Right renal cortex interstitium (tissue), 3 donors: ENCODE data around the gene ANKS1B. TPM values are rescaled to one million over a fixed set of nuclear protein-coding genes. Genes with fewer than 3 reads are reported as not detected.
"Not testable (repeated sequence)": the region's sequence is repeated elsewhere in the genome, so short reads cannot be mapped to it uniquely, and the experiment has no call there.

Experiments used
- DNase-seq, 3 donors: peaks; one replicate each; pipeline ENCODE4 v3.0.0-alpha.2; 2013; ENCODE audit warnings: low read depth in 3 of 3, low spot score in 2 of 3
- polyA plus RNA-seq, 3 donors: library from polyadenylated mRNA; unstranded; fragments of 120-200 nt; gene quantifications; one replicate each; pipeline ENCODE4 v1.2.1, GENCODE V29; 2013; ENCODE audit not compliant: insufficient read length in 3 of 3

ANKS1B gene
- polyA plus RNA-seq, 3 donors: 3.8 to 4.8 (median 4.3) TPM

DNA sequence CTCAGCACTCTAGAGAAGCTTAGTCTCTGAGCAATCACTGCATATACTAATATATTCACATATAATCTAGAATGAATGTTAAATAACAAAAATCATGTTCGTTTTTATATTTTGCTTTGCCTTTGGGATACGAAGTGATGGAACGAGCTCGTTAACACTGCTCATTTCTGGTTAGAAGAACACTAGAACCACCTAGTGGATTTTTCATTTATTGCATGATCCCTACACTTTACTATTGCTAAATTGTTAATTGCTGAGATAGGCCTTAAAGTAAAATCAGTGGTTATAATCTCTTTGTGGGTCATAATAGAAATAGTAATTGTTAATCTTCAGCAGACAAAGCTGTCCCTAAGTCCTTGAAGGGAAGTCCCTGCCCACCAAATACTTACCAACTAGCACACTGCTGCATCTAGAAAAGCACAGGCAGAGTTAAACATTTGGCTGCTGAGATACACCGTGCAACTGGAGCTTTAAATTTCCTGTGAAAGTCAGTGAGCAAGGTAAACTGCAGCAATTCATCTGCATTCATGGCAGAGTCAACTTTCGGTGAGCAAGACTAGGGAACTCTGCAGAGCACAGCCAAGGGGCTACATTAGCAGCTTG lies 985.9 kb downstream of the ANKS1B start:
- peak; percentile 20 to 36 (median 35) for DNase-seq

DNA sequence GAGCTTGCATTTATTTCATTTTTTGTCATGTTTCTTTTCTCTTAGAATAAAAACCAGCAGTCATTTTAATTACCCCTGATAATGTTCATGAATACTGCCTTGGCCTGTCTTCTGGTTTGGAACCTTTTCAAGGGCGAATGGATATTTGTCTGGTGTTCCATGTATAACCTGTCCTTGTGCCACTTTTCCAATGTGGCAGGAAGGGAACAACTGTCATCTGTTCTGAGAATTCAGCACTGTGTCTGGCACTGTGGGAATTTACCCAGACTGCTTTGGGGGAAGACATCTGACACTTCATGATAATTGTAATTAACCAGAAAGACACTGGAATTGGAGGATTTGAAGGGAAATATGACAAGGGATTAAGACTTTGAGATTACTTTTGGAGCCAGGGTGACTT lies 986.8 kb downstream of the ANKS1B start:
- no peak for DNase-seq

DNA sequence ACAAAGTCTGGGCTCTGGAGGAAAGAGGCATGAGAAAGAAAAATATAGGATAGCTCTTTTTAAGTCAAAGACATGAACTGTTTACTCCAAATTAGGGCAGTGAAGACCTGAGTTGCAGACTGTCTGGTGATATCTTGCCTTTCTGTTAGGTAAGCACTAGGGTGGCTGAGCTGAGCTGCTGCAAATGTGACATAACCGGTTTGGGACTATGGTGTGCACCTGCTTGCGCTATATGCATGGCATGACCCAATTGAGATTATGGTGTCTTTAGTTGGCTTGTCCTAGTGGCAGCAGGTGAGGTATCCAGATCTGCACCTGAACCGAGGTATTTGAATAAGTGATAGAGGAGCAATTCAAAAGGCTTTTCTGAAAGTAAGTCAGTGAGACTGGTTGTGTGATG lies 994.1 kb downstream of the ANKS1B start:
- no peak for DNase-seq

DNA sequence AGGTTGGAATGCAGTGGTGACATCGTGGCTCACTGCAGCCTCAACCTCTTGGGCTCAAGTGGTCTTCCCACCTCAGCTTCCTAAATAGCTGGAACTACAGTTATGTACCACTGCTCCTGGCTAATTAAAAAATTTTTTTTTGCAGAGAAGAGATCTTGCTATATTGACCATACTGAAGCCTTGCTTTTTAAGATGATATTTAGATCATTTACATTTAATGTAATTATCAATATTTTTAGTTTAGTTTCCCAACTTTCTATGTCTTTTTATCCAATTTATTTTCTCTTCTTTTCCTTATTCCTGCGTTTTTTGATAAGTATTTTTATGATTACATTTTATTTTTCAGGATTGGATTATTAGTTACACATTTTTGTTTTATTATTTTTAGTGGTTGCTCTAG lies 999.6 kb downstream of the ANKS1B start:
- DNase-seq: no peak

DNA sequence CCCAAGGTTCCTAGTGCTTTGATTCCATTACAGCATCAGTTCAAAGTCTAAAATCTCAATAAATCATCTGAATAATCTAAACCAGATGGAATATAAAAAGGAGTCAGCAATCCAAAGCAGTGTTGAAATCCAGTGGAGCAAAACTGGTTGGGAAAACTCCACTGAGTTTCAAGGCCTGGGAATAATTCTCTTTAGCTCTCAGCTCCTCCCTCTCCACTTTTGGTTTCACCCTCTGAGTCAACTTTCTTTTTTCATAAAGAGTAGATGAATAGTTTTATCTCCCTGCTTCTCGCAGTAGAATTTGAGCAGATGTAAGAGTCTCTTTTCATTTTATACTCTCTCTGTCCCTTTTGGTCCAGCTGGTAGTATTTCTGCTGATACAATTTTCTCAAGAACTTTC lies 1001.1 kb downstream of the ANKS1B start:
- DNase-seq: no peak

DNA sequence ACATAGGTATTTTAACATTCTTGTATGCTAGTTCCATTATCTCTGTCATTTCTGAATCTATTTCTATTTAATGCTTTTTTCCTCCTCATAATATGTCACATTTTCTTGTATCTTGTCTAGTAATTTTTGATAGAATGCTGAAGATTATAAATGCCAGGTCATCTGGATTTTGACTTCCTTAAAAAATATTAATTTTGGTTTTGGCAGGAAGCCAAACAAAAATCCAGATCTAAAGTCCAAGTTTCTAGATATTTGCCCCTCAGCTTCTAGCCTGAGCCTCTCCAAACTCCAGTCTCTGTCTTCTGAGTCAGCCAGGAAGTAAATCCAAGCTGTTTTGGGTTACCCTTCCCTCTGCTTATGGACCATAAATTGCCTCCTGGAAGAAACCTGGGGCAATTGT lies 1004.2 kb downstream of the ANKS1B start:
- no peak for DNase-seq

DNA sequence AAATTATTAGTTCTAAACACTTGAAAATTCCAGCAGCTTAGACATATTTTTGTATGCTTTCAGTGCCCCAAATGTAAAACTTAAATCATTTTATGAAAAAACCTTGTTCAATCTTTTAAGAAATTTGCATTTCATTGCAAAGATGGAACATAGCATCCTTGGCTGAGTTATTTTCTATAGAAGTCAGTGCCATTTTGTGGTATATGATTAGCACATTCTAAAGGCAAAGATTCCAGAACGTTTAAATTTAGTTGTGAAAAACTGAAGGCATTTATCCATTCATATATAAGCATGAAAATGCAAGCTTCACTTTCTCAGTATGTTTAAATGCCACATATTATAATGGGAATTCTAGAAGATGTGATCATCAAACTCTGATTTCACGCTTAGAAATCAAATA lies 1007.5 kb downstream of the ANKS1B start:
- DNase-seq: no peak

DNA sequence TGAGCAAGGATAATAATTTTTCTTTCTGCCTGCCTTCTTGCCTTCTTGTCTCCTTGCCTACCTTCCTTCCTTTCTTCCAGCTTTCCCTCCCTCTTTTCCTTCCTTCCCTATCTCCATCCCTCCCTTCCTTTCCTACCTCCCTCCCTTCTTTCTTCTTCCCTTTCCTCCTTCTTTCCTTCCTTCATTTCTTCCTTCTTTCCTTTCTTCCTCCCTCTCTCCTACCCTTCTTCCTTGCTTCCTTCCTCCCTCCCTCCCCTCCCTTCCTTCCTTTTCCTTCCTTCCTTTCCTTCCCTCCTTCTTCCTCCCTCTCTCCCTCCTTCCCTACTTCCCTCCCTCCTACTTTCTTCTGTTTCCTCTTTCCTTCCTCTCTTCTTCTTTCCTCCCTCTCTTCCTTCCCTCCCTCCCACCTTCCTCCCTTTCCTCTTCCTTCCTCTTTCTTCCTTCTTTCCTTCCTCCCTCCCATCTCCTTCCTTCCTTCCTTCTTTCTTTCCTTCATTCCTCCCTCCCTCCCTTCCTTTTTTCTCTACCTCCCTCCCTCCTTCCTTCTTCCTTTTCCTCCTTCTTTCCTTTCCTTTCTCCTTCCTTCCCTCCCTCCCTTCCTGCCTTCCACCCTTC lies 1009.9 kb downstream of the ANKS1B start:
- DNase-seq: no peak

DNA sequence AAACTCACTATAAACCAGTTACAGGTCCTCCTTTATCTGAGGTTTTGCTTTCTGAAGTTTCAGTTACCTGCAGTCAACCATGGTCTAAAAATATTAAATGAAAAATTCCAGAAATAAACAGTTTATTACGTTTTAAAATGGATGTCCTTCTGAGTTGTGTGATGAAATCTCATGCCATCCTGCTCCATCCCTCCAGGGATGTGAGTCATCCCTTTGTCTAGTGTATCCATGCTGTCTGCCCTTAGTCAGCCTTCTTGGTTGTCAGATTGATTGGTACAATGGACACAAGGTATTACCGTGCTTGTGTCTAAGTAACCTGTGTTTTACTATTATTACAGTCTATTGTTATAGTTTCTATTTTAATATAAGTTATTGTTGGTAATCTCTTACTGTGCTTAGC lies 1011.3 kb downstream of the ANKS1B start:
- DNase-seq: no peak

DNA sequence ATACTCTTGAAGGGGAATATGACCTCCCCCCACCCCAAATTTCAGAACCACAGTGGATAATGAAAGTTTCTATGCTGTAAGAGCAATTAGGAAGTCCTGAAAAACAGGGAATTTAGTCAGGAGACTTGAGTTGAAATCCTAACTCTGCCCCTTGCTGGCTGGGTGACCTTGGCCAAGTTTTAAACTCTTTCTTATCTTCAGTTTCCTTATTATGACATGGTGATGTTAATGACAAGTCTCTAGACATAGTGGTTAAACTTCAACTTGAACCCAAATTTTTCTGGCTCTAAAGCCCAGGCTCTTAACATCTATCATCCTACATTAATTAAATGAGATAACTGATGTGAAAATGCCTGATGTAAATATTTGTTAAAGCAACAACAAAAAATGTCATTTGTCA lies 1013.8 kb downstream of the ANKS1B start:
- no peak for DNase-seq

DNA sequence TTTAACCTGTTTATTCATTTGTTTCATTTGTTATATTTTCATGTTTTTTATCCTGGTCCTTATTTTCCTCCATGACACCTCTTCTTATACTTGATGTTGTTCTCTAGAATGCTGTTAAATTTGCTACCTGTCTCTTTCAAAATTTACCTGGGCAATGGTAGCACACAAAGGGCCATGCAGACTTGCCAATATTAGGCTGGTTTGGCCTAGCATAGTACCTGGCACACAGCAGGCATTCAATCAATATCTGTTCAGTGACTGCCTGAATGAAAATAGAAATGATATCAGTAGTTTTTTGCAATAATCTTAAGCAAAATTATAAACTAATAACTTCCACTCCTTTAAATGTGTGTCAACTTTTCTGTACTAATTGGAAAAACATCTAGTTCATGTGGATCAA lies 1014.5 kb downstream of the ANKS1B start:
- DNase-seq: no peak

DNA sequence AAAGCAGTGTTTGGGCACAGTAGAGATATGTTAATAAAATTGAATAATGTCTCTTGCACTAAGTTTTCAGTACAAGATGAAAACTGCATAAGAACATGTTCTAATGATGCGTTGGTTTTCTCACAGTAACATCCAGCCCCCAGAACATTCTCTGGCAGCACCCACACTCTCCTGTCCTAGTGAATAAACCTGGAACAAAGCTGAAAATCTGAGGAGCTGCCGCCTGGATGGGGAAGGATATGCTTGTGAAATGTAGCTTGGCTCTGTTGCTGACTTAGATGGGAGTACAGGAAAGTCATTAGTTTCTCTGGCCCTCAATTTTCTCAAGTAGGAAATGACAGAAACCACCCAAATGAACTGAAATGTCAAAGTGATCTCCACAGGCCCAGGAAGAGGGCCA lies 1015.8 kb downstream of the ANKS1B start:
- no peak for DNase-seq

DNA sequence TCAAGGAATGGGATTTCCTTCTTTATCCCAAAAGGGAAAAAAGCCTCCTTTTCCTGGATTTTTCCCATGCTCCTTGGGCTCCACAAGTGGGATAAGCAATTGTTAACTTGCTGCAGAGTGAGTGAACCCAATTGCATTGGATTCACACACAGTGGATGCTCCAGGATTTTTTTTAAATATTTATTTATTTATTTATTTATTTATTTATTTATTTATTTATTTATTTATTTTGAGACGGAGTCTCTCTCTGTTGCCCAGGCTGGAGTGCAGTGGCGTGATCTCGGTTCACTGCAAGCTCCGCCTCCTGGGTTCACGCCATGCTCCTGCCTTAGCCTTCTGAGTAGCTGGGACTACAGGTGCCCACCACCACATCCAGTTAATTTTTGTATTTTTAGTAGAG lies 1027.6 kb downstream of the ANKS1B start:
- not testable (repeated sequence) for DNase-seq

DNA sequence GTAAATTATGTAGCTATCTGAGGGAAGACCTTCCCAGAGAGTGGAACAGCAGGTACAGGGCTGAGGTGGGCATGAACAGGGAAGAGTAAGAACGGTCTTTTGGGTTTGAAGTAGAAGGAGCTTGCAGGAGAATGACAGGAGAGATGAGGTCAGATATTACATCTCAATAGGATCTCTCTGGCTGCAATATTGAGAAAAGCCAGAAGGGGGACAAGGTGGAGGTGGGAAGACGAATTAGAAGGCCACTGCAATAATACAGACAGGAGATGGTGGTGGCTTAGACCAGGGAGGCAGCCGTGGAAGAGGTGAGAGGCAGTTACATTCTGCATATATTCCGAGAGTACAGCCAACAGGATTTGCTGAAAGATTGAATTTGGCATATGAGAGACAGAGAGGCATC lies 1029.5 kb downstream of the ANKS1B start:
- DNase-seq: no peak

DNA sequence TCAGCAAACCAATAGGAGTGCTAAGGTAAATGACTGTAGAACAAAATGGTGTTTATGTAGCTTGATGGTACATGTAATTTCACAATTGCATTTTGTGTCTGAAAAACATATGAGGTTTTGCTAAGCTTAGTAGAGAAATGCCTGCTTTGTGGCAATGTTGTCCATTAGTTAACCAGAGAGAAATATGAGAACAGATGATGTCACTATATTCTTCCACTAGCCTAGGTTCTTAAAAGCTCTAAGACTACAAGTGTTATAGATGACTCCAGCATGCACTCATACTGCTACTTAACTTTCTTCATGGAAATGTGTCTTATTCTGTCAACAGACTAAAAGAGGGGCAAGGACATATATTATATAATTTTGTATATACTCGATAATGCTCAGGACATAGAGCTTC lies 1030.2 kb downstream of the ANKS1B start:
- DNase-seq: no peak

DNA sequence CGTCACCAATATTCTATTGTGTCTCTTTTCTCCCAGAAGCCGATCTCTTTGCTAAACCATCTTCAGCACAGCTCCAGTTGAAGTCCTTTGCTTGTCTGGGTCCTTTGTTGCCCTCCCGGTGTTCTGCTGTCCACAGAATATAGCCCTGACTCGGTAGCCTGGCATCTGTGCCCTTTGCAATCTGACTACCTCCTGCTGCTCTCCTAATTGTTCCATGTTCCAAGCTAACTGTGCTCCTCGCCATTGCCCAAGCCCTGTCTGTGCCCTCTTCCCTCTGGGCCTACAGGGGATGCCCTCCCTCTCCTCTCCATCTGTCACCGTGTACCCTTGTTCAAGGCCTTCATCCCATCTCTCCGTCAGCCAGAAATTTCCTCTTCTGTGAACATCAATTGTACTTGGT lies 1033.3 kb downstream of the ANKS1B start:
- DNase-seq: no peak

DNA sequence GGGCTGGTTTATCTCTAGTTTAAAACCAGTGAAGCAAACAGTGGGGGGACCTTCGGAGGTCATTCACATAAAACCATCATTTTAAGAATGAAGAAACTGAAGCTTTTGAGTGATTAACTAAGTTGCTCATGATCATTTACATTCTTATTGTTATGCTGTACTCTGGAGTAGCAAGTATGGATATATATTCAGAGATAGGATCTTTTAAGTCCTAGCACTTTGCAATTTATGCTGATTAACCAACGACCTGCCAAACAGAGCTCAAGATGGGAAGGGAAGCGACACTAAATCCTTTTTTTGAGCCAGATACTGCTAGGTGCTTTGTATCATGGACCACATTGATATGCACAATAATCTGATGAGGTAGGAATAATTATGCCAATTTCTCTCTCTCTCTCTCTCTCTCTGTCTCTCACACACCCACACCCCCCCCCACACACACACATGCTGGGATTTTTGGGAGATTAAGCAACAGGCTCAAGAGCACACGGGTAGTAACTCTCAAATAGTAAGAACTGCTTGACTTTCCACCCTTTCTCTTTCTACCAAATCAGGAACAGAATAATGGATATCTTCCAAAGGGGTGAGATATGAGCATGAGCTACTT lies 1036.3 kb downstream of the ANKS1B start:
- no peak for DNase-seq

DNA sequence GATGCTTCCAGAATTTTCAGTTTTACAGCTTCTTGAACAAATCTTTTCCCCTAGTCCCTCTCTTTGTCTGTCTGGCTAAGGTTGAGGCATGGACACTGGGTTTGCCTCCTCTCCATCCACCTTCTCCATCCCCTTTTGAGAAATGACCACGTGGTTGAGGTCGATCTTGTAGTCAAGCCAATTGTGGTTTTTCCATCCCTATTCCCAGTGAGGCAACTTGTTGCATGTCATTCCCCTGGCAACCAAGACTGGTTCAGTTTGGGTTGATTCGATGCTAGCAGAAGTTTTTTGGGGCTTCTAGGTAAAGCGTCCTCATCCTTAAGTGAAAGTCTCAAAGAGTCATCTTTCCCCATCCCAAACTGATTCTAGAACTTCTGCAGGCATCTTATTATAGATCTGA lies 1038.9 kb downstream of the ANKS1B start:
- no peak for DNase-seq

DNA sequence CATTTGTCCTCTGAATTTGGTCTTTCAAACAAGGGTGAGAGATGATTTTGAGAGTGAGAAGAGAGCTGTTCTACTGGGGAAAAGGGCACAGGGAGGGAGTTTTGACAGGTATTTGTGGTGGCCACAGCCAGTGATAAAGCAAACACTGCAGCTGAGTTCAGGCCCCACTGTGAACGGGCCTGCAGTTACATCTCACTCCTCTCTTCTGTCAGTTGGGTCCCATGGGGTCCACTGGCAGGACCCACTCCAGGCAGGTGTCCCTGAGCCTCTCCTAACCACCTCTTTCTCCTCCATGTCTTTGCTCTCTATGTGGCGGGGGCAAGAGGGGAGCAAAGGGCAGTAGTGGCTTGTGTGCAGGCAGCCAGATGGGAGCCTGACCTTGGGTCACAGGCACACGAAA lies 1044.8 kb downstream of the ANKS1B start:
- no peak for DNase-seq

DNA sequence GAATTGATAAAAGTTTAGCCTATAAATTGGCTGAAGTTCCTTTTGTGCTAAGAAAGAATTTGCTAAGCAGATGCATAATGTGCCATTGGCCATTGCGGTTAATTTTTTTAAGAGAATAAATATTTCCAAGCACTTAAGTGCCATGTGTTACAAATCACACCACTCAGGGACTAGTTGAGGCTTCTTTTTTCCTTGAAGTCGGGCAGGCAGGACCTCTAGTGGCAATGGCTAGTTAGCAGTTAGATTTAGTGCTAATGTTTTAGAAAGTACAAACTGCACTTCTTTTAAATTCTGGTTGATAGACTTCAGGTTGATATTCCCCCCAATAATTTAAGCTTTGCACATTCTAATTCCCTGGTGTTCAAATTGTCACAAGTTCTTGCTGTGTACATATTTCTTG lies 1045.4 kb downstream of the ANKS1B start:
- DNase-seq: no peak

DNA sequence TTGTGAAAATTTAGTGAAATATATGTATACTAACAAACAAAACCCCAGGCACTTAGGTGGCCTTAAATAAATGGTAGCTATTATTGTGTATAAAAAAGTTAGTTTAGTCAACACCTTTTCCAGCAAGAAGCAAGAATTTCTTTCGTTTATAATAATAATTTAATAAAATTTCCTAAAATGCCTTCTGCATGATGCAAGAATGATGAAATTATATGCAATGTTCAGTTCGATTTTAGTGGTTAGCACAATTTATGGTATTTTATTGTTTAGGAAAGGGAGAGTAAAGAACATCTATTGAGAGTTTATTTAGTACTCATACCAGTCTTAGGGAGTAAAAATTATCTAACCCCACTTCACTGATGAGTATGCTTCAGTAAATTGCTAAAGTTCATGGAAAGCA lies 1048.9 kb downstream of the ANKS1B start:
- no peak for DNase-seq

DNA sequence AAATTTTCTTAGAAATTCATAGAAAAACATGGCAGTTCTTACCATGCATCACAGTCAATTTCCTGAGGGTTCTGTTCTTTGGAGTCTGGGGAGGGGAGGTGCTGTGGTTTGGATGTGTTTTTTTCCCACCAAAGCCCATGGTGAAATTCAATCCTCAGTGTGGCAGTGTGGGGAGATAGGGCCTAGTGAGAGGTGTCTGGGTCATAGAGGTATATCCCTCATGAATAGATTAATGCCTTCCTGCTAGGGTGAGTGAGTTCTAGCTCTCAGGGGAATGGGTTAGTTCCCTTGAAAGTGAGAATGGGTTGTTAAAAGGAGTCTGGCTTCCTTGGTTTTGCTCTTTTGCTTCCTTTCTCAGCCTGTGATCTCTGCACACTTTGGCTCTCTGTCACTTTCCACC lies 1061.9 kb downstream of the ANKS1B start:
- DNase-seq: no peak
